GM18526 (cell line): ENCODE data around the gene PMM1.

Source experiments
- POLR2A ChIP-seq: IDR thresholded peaks from 3 replicates; pipeline ENCODE4 v1.6.1; 2011; ENCODE audit not compliant: insufficient read length; ENCODE audit errors: extremely low read depth

PMM1 gene

DNA sequence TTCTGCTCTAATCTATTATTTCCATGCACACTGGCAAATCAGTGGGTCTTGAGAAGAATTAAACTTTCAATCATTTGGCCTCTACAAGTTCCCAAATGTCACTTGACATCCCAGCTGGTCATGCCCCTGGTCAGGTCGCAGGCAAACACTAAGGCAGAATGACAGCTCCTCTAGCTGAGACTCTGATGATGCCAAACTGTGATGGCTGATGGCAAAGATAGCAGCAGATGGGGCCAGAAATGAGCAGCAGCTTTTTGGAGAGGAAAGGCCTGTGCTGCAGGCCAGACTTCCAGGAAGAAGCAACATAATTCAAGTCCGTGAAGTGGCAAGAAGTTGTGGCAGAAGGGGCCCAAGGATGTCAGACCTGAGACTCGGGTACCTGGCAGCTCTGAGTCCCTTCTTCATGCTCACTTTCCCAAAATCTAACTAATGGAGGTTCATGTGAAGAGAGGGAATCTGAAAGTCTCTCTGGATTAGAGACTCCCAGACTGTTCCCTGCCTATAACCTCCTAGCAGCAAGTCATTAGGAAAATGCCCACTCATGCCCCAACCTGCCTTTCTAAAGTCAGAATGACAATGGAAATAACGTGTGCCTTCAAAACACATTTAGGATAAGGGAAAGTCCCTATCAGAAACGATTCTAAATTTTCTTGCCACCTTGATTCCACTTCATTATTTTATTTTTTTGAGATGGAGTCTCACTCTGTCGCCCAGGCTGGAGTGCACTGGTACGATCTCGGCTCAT, 9.4 kb upstream of the PMM1 start:
- TF ChIP-seq POLR2A = no peak

GRCh38 chr22:41598081-41598480, 8.4 kb upstream of the PMM1 start:
- no peak for TF ChIP-seq POLR2A

DNA sequence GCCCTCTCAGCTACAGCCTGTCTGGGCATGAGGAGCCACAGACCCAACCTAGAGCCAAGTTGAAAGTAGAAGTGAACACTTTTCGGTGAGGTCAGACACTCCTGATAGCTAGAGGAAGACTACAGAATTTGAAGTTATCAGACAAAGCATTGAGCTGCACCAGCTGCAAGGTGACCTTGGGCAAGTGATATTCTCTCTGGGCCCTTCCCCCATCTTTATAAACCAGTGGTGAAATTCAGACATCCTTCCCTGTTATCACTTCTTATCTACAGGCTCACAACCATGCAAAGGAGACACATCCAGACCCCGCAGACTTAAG, 8.0 kb upstream of the PMM1 start:
- no peak for TF ChIP-seq POLR2A

- TF ChIP-seq POLR2A = no peak
These were observed 7.4 kb upstream of the PMM1 start for GRCh38 chr22:41596776-41597634.

GRCh38 chr22:41595703-41596102, 6.1 kb upstream of the PMM1 start:
- no peak for TF ChIP-seq POLR2A

DNA sequence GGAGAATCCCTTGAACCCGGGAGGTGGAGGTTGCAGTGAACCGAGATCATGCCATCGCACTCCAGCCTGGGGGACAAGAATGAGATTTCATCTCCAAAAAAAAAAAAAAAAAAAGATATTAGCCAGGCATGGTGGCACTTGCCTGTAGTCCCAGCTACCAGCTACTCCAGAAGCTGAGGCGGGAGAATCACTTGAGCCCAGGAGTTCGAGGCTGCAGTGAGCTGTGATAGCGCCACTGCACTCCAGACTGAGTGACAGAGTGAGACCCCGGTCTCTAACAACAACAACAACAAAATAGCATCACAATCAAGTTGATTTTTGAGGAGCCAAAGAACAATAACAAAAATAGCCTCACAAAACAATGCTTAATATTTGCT, 2.3 kb downstream of the PMM1 start:
- TF ChIP-seq POLR2A = no peak

- no peak for TF ChIP-seq POLR2A
These were observed 3.7 kb downstream of the PMM1 start for GRCh38 chr22:41585898-41586297.

- no peak for TF ChIP-seq POLR2A
These were observed 4.8 kb downstream of the PMM1 start for GRCh38 chr22:41584881-41585280.

- no peak for TF ChIP-seq POLR2A
These were observed 6.9 kb downstream of the PMM1 start for GRCh38 chr22:41582694-41583093.

- no peak for TF ChIP-seq POLR2A
These were observed 9.7 kb downstream of the PMM1 start for GRCh38 chr22:41579997-41580355.

DNA sequence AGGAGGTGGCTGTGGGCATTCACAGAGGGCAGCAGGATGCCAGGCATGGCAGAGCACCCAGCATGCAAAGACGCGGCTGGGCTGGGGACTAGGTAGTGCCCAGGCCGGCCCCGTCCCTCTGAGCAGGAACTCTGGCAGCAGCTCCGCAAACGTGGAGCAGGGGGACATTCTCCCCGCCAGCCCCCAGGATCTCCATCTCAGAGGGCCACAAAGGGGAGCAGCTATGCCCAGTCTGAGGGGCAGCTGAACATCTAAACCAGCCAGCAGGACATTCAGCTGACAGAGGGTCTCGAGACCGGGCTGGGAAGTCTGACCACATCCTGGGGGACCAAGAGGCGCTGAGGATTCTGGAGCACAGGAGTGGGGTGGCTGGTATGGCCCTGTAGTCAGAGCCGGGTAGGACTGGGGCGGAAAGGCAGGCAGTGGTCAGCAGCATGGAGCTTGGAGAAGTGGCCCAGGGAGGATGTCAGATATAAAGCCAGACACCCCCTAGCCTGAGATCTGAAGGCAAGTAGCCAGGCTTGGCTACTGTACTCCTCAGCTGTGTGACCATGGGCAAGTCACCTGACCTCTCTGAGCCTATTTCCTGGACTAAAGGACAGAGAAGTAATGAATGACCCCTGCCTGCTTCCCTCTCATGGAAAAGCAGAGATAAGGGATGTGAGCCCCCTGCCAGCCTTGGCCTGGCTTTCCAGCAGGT, 10.2 kb downstream of the PMM1 start:
- TF ChIP-seq POLR2A = no peak

DNA sequence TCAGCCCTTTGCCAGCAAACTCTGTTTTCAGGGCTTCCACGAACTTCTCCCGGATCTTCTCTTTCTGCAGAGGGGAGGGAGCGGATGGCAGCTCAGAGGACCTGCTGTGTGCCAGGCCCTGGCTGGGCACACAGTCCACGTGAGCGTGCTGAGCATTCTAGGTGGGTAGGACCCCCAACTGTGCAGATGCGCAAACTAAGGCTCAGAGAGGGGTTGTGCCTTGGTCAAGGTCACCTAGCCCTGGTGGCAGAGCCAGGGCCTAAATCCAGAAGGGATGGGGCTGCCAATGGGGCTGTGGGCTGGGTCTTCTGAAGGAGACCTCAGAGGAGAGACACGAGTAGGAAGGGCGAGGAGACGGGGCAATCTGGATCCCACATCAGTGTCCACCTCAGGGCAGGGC, 10.8 kb downstream of the PMM1 start:
- TF ChIP-seq POLR2A = no peak

- TF ChIP-seq POLR2A = no peak
These were observed 11.5 kb downstream of the PMM1 start for GRCh38 chr22:41578114-41578513.

GRCh38 chr22:41576877-41577276, 12.8 kb downstream of the PMM1 start:
- no peak for TF ChIP-seq POLR2A

- no peak for TF ChIP-seq POLR2A
These were observed 14.1 kb downstream of the PMM1 start for GRCh38 chr22:41575533-41575932.

- TF ChIP-seq POLR2A = no peak
These were observed 14.7 kb downstream of the PMM1 start for GRCh38 chr22:41574847-41575381.
